H1 (cell line): ENCODE results near the gene C3orf85. TPM values are rescaled to one million over a fixed set of nuclear protein-coding genes. Genes with fewer than 3 reads are reported as not detected.

Experiments
- CTCF ChIA-PET: fragments of 300-600 bp; sonication (Branson Sonifier 250); formaldehyde crosslinking; loops from one replicate; lab custom pipeline; 2021; ENCODE audit not compliant: partially characterized antibody; lab: Charles Lee
- POLR2A ChIA-PET: fragments of 300-600 bp; sonication (Branson Sonifier 250); formaldehyde crosslinking; loops from one replicate; lab custom pipeline; 2021; ENCODE audit warnings: inconsistent platforms; ENCODE audit not compliant: partially characterized antibody; lab: Charles Lee
- DNase-seq, 2 experiments: peaks; one replicate each; pipeline versions ENCODE4 v3.0.0 to v3.0.0-alpha.2; 2010 to 2022; ENCODE audit warnings: low spot score in 2 of 2, low read depth in 1 of 2, mixed read lengths in 1 of 2
- FAIRE-seq: peaks from 2 replicates; lab custom pipeline; 2011; peaks lifted over from hg19 to GRCh38; lab: Jason Lieb, UNC
- H2AFZ ChIP-seq: 2 replicates; pipeline ENCODE4 v1.8.1; 2012; ENCODE audit warnings: low read length, inconsistent platforms
- H2AK5ac ChIP-seq: 2 replicates; pipeline ENCODE4 v1.6.1; 2013; ENCODE audit warnings: low read depth, low read length
- H2BK120ac ChIP-seq: replicated peaks from 2 replicates; pipeline ENCODE3; 2013; ENCODE audit warnings: low read depth, low read length, inconsistent platforms
- H2BK12ac ChIP-seq: 2 replicates; pipeline ENCODE4 v1.6.1; 2013; ENCODE audit warnings: low read depth, low read length
- H2BK15ac ChIP-seq: 2 replicates; pipeline ENCODE4 v1.6.1; 2013; ENCODE audit warnings: low read length
- H2BK20ac ChIP-seq: 2 replicates; pipeline ENCODE4 v1.6.1; 2013; ENCODE audit warnings: low read length
- H2BK5ac ChIP-seq: 2 replicates; pipeline ENCODE4 v1.6.1; 2013; ENCODE audit warnings: low read depth, low read length
- H3K14ac ChIP-seq: 2 replicates; pipeline ENCODE4 v1.6.1; 2013; ENCODE audit warnings: inconsistent platforms; ENCODE audit not compliant: insufficient read length
- H3K18ac ChIP-seq: 2 replicates; pipeline ENCODE4 v1.6.1; 2013; ENCODE audit warnings: low read length; ENCODE audit errors: extremely low read depth
- H3K23ac ChIP-seq: 2 replicates; pipeline ENCODE4 v1.6.1; 2013; ENCODE audit warnings: inconsistent platforms; ENCODE audit not compliant: insufficient read length
- H3K23me2 ChIP-seq: 2 replicates; pipeline ENCODE4 v1.6.1; 2013; ENCODE audit warnings: low read depth, low read length
- H3K27ac ChIP-seq: 2 replicates; pipeline ENCODE4 v1.6.1; 2011; ENCODE audit warnings: low read depth, low read length, inconsistent platforms
- H3K27me3 ChIP-seq, 4 experiments: replicated peaks in 1 of 4; 1 replicate in 1 of 4; 2 replicates in 3 of 4; pipeline versions ENCODE4 v1.6.1 to v1.8.1; 2011 to 2013; ENCODE audit warnings: low read length in 3 of 4, mild to moderate bottlenecking in 3 of 4, inconsistent platforms in 2 of 4, mixed read lengths in 2 of 4, moderate library complexity in 1 of 4; ENCODE audit not compliant: control insufficient read depth in 3 of 4, insufficient read depth in 3 of 4; ENCODE audit errors: extremely low read depth in 1 of 4
- H3K36me3 ChIP-seq, 4 experiments: 2 replicates each; pipeline versions ENCODE4 v1.6.1 to v1.8.1; 2011 to 2013; ENCODE audit warnings: mild to moderate bottlenecking in 4 of 4, low read length in 3 of 4, moderate library complexity in 2 of 4, control low read depth in 1 of 4, inconsistent platforms in 1 of 4; ENCODE audit not compliant: insufficient read depth in 4 of 4, control insufficient read depth in 2 of 4
- H3K4ac ChIP-seq: replicated peaks from 2 replicates; pipeline ENCODE3; 2013; ENCODE audit warnings: low read length, low read depth, mixed read lengths, inconsistent platforms; ENCODE audit not compliant: insufficient read length
- H3K4me1 ChIP-seq, 4 experiments: replicated peaks in 1 of 4; 1 replicate in 1 of 4; 2 replicates in 3 of 4; pipeline versions ENCODE4 v1.6.1 to v1.8.1; 2011 to 2013; ENCODE audit warnings: low read length in 3 of 4, inconsistent platforms in 2 of 4, mixed read lengths in 1 of 4; ENCODE audit not compliant: insufficient read depth in 4 of 4, control insufficient read depth in 3 of 4
- H3K4me2 ChIP-seq, 2 experiments: 2 replicates each; pipeline versions ENCODE4 v1.6.1 to v1.8.1; 2011 to 2013; ENCODE audit warnings: low read depth in 2 of 2, low read length in 2 of 2, control low read depth in 1 of 2, inconsistent platforms in 1 of 2, mild to moderate bottlenecking in 1 of 2; ENCODE audit not compliant: insufficient read depth in 1 of 2
- H3K4me3 ChIP-seq, 4 experiments: fragments of 200-600, 300-600 bp in 1 of 4; sonication (generic), shearing (Covaris generic), sonication (Bioruptor Twin) in 1 of 4; 2 replicates each; pipeline versions ENCODE4 v1.5.1 to v1.8.1; 2011 to 2016; ENCODE audit warnings: low read length in 4 of 4, low read depth in 3 of 4, control low read depth in 2 of 4, inconsistent platforms in 2 of 4, mild to moderate bottlenecking in 2 of 4, mixed read lengths in 1 of 4, moderate library complexity in 1 of 4; ENCODE audit not compliant: insufficient read depth in 2 of 4; ENCODE audit errors: extremely low read depth in 1 of 4
- H3K56ac ChIP-seq: replicated peaks from 2 replicates; pipeline ENCODE3; 2013; ENCODE audit warnings: low read depth, mild to moderate bottlenecking, mixed read lengths, low read length, inconsistent platforms; ENCODE audit not compliant: insufficient read length
- H3K79me1 ChIP-seq: 2 replicates; pipeline ENCODE4 v1.6.1; 2013; ENCODE audit warnings: low read depth, low read length, control low read depth
- H3K79me2 ChIP-seq, 2 experiments: 2 replicates each; pipeline versions ENCODE4 v1.6.1 to v1.8.1; 2012 to 2013; ENCODE audit warnings: low read length in 2 of 2, mild to moderate bottlenecking in 2 of 2, inconsistent platforms in 1 of 2; ENCODE audit not compliant: insufficient read depth in 2 of 2, control insufficient read depth in 1 of 2
- H3K9ac ChIP-seq, 4 experiments: replicated peaks in 1 of 4; 1 replicate in 1 of 4; 2 replicates in 3 of 4; pipeline versions ENCODE4 v1.6.1 to v1.8.1; 2011 to 2013; ENCODE audit warnings: low read depth in 3 of 4, low read length in 3 of 4, control low read depth in 2 of 4, mild to moderate bottlenecking in 2 of 4, moderate library complexity in 2 of 4, inconsistent platforms in 1 of 4; ENCODE audit errors: extremely low read depth in 1 of 4
- H3K9me3 ChIP-seq, 2 experiments: 2 replicates each; pipeline versions ENCODE4 v1.6.1 to v1.8.1; 2012 to 2013; ENCODE audit warnings: mild to moderate bottlenecking in 2 of 2, moderate library complexity in 2 of 2, control low read depth in 1 of 2, inconsistent platforms in 1 of 2, low read depth in 1 of 2, low read length in 1 of 2, mixed read lengths in 1 of 2; ENCODE audit not compliant: insufficient read depth in 2 of 2
- H4K20me1 ChIP-seq, 2 experiments: replicated peaks in 1 of 2; 2 replicates each; pipeline versions ENCODE3 to v1.8.1; 2011 to 2013; ENCODE audit warnings: inconsistent platforms in 2 of 2, low read length in 2 of 2, mild to moderate bottlenecking in 1 of 2; ENCODE audit not compliant: insufficient read depth in 2 of 2, control insufficient read depth in 1 of 2
- H4K5ac ChIP-seq: 2 replicates; pipeline ENCODE4 v1.6.1; 2013; ENCODE audit warnings: low read length, low read depth, mixed read lengths, inconsistent platforms; ENCODE audit not compliant: insufficient read length
- H4K8ac ChIP-seq: 2 replicates; pipeline ENCODE4 v1.8.0; 2013; ENCODE audit warnings: mild to moderate bottlenecking, moderate library complexity, low read length, inconsistent platforms; ENCODE audit not compliant: insufficient read depth; ENCODE audit errors: extremely low read depth
- H4K91ac ChIP-seq: replicated peaks from 2 replicates; pipeline ENCODE3; 2013; ENCODE audit warnings: low read length, mixed read lengths, inconsistent platforms; ENCODE audit not compliant: insufficient read length
- BACH1 ChIP-seq: IDR thresholded peaks from 2 replicates; pipeline ENCODE4 v1.6.1; 2012; ENCODE audit warnings: low read length, improper control_type of control experiment
- JUN ChIP-seq: IDR thresholded peaks from 2 replicates; pipeline ENCODE4 v1.6.1; 2011; ENCODE audit warnings: low read depth, mild to moderate bottlenecking, improper control_type of control experiment, low read length
- MAFK ChIP-seq: IDR thresholded peaks from 2 replicates; pipeline ENCODE4 v1.6.1; 2012; ENCODE audit warnings: low read depth, mild to moderate bottlenecking, improper control_type of control experiment, low read length
- PHF8 ChIP-seq: fragments of 200-600 bp; sonication (generic); conservative IDR thresholded peaks from 2 replicates; pipeline ENCODE4 v1.7.1; 2012; ENCODE audit warnings: low read depth, mild to moderate bottlenecking, inconsistent platforms, low read length, moderate library complexity
- SIX5 ChIP-seq: IDR thresholded peaks from 2 replicates; pipeline ENCODE4 v1.6.1; 2011; ENCODE audit warnings: mild to moderate bottlenecking, low read depth, low read length
- SP4 ChIP-seq: IDR thresholded peaks from 2 replicates; pipeline ENCODE4 v1.6.1; 2012; ENCODE audit warnings: low read length, inconsistent platforms
- TAF1 ChIP-seq: IDR thresholded peaks from 2 replicates; pipeline ENCODE4 v1.6.1; 2011; ENCODE audit warnings: mild to moderate bottlenecking, low read depth, low read length
- TBP ChIP-seq: IDR thresholded peaks from 2 replicates; pipeline ENCODE4 v1.6.1; 2011; ENCODE audit warnings: low read depth, low read length, improper control_type of control experiment
- WGBS, 2 experiments: shearing (Covaris generic) in 1 of 2; methylation state at CpG; one replicate each; pipeline versions ENCODE4 v1.1.6 to v1.1.7; 2013 to 2015; ENCODE audit warnings: low lambda C conversion rate in 2 of 2, mixed read lengths in 2 of 2, inconsistent platforms in 1 of 2, low coverage in 1 of 2, missing lambda C conversion rate in 1 of 2; ENCODE audit not compliant: insufficient replicate concordance in 2 of 2, insufficient coverage in 1 of 2, insufficient read length in 1 of 2; ENCODE audit errors: extremely low coverage in 1 of 2, missing lambda C conversion rate in 1 of 2; 5-methylcytosine and 5-hydroxymethylcytosine counted together
- polyA plus RNA-seq, 7 experiments: library from polyadenylated mRNA; depleted of rRNA in 3 of 7; stranded (reverse) in 5 of 7; unstranded in 2 of 7; fragments of >200 nt in 5 of 7; fragments of 200-250 nt in 2 of 7; gene quantifications; 1 replicate in 5 of 7; 2 replicates in 1 of 7; 4 replicates in 1 of 7; pipeline versions ENCODE4 v1.2.1 to v1.2.3, GENCODE V29; 2011 to 2013; ENCODE audit warnings: missing spikeins in 2 of 7, mixed read lengths in 2 of 7
- total RNA-seq: library from RNA; stranded (reverse); fragmentation: NEBNext Ultra II Directional; extraction: Animal tissue kit (Norgen Biotek cat#: 25700); gene quantifications from 2 replicates; pipeline ENCODE4 v1.2.1, GENCODE V29; 2021

C3orf85 gene
- total and polyA plus RNA-seq, 2 of the 8 experiments (the other 6 are each of a cell fraction or from before 2014, with no cell fraction given) = not detected

GRCh38 chr3:109154979-109155378 is 18.5 kb downstream of the C3orf85 start:
- TF ChIP-seq SIX5 (no peak), PHF8 (no peak), TAF1 (no peak), JUN (no peak), TBP (no peak), BACH1 (no peak), SP4 (no peak), MAFK (no peak)
- no peak for DNase-seq
- Histone ChIP-seq H3K14ac (no peak overlapping the region), H3K4me3 (no peak overlapping the region), H3K4ac (no peak overlapping the region), H3K79me2 (no peaks in the 10 kb centered on the region), H2BK12ac (no peak overlapping the region), H2BK120ac (no peak overlapping the region), H4K5ac (no peak overlapping the region), H2AK5ac (no peak overlapping the region), H4K91ac (no peak overlapping the region), H2BK5ac (no peak overlapping the region), H4K20me1 (no peaks in the 10 kb centered on the region), H3K27ac (no peak overlapping the region), H3K79me1 (no peaks in the 10 kb centered on the region), H3K36me3 (no peaks in the 10 kb centered on the region), H2AFZ (no peak overlapping the region), H3K4me1 (no peaks in the 10 kb centered on the region), H3K9me3 (no peaks in the 10 kb centered on the region), H3K9ac (no peak overlapping the region), H3K18ac (no peak overlapping the region), H2BK20ac (no peak overlapping the region), H4K8ac (no peak overlapping the region), H3K23ac (no peak overlapping the region), H3K56ac (no peak overlapping the region), H3K4me2 (no peak overlapping the region), H3K27me3 (no peaks in the 10 kb centered on the region), H3K23me2 (no peaks in the 10 kb centered on the region), H2BK15ac (no peak overlapping the region)
- POLR2A ChIA-PET = no interaction called here
- CTCF ChIA-PET = interaction anchor here (0.6 to 2.4 kb wide), 2 partner anchors 18 to 72 kb away, joined by 4 to 11 read pairs; no protein-coding TSS in a partner anchor
- WGBS, 2 experiments = 83% methylated on average over 2 of the region's 2 CpGs; no CpG with 5 or more reads in 1 of the 2 experiments
- no peak for FAIRE-seq
